Activated CD4-positive, alpha-beta memory T cell treated with anti-CD3 and anti-CD28 coated beads, Interleukin-2, amount 10 ng/mL, durations not matched to agents 7 days and 5 days (primary cell): Measurements from ENCODE around the gene RRP8. TPM values are rescaled to one million over a fixed set of nuclear protein-coding genes. Genes with fewer than 3 reads are reported as not detected.

Experiments used
- CTCF ChIA-PET: fragments of 350-600 bp; sonication (Branson Sonifier 250); formaldehyde crosslinking; loops from one replicate; lab custom pipeline; 2021; ENCODE audit warnings: antibody characterized with exemption, inconsistent platforms; lab: Charles Lee
- POLR2A ChIA-PET: fragments of 350-600 bp; sonication (Branson Sonifier 250); formaldehyde crosslinking; loops from one replicate; lab custom pipeline; 2021; ENCODE audit warnings: antibody characterized with exemption; lab: Charles Lee
- DNase-seq: peaks from one replicate; pipeline ENCODE4 v3.0.0-alpha.2; 2020
- H3K27ac Mint-ChIP-seq: one replicate; pipeline ENCODE4 v1.8.0; 2021; ENCODE audit warnings: mild to moderate bottlenecking, mixed read lengths
- H3K27me3 Mint-ChIP-seq: one replicate; pipeline ENCODE4 v1.8.0; 2021; ENCODE audit warnings: mixed read lengths
- H3K36me3 Mint-ChIP-seq: one replicate; pipeline ENCODE4 v1.8.0; 2021; ENCODE audit warnings: low read depth, mixed read lengths
- H3K4me1 Mint-ChIP-seq: one replicate; pipeline ENCODE4 v1.8.0; 2021; ENCODE audit warnings: mixed read lengths
- H3K4me3 Mint-ChIP-seq: one replicate; pipeline ENCODE4 v1.8.0; 2021; ENCODE audit warnings: mild to moderate bottlenecking, mixed read lengths
- H3K9me3 Mint-ChIP-seq: one replicate; pipeline ENCODE4 v1.8.0; 2021; ENCODE audit warnings: mixed read lengths
- total RNA-seq, 2 experiments: library from RNA; stranded (reverse); gene quantifications; one replicate each; pipeline ENCODE4 v1.2.3, GENCODE V29; 2021

Gene RRP8
- total RNA-seq, 2 experiments from 2014 or later: 21.8 to 24.4 TPM

DNA sequence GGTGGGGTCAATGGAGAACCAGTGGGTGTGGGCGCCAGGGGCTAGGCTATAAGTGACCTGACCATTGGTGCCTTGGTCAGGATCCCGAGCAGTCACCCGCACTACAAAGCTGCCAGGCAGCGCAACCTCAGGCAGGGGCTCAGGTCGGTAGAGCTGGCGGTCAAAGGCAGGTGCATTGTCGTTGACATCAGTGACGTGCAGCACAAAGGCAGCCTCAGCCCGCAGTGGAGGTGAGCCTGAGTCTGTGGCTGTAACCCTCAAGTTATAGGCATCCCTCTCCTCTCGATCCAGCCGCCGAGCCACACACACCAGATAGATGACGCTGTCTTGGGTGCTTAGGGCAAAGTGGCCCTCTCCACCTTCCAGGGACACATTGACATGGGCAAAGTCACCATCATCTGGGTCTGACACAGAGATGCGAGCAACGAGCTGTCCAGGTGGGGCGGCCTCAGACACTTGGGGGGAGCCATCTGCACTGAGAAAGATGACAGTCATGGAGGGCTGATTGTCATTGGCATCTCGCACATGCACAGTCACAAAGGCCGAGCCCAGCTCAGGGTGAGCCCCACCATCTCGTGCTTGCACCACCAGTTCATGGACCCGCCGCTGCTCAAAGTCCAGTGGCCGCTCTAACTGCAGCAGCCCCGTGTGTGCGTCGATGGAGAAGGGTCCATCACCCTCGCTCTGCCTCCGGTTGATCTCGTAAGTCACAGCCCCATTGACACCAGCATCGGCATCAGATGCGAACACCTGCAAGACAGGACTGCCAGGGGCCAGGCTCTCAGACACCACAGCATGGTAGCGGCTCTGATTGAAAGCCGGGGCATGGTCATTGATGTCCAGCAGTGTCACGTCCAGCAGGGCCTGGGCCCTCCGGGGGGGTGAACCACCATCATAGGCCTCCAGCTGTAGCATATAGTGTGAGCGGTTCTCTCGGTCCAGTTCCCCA lies 36.9 kb upstream of the RRP8 start:
- Mint-ChIP-seq H3K4me1 (no peaks in the 10 kb centered on the region), H3K4me3 (no peak overlapping the region), H3K36me3 (no peaks in the 10 kb centered on the region), H3K27me3 (no peaks in the 10 kb centered on the region), H3K9me3 (no peaks in the 10 kb centered on the region), H3K27ac (no peak overlapping the region)
- DNase-seq: no peak
- CTCF ChIA-PET: no interaction called here
- POLR2A ChIA-PET: no interaction called here

DNA sequence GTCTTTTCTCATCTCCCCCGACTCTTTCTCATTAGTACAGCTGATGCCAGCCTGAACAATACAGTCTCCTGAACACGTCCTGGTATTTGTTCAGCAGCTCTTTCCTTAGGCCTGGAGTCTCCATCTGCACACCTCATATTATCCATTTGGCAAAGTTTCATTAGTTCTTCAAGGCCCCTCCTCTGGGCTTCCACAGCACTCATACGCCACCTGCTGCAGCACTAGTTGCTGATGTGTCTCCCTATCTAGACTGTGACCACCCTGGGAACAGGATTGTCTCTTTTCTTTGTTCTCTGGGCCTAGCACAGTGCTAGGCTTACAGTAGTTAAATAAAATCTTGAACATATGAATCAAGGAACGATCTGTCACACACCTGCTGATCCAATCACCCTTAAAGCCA lies 35.0 kb upstream of the RRP8 start:
- Mint-ChIP-seq H3K9me3 (no peaks in the 10 kb centered on the region), H3K27me3 (no peaks in the 10 kb centered on the region), H3K27ac (no peak overlapping the region), H3K36me3 (no peaks in the 10 kb centered on the region), H3K4me1 (no peaks in the 10 kb centered on the region), H3K4me3 (no peak overlapping the region)
- CTCF ChIA-PET: no interaction called here
- POLR2A ChIA-PET: interaction anchor here (1.2 kb wide), 1 partner anchor 45 kb away, joined by 4 read pairs; the partner anchor contains the start of gene MRPL17
- DNase-seq: no peak

DNA sequence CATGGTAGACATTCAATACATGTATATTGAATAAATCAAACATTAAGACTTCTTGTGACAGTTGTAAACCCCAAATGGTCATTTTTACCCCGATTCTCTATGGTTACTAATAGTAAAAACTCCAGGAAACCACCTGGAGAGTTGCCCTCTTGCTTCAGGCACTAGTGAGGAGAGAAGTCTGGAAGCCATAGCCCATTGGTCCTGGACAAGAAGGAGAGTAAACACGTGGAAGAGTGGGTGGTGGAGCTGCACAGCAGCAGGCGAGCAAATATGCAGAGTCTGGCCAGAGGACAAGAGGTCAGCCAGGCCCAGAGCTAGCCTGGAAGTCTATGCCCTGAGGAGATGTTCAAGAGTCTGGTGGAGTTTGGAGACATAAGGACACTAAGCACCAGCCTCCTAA lies 34.5 kb upstream of the RRP8 start:
- H3K9me3 Mint-ChIP-seq: no peaks in the 10 kb centered on the region
- ChIA-PET POLR2A (no interaction called here), CTCF (no interaction called here)

DNA sequence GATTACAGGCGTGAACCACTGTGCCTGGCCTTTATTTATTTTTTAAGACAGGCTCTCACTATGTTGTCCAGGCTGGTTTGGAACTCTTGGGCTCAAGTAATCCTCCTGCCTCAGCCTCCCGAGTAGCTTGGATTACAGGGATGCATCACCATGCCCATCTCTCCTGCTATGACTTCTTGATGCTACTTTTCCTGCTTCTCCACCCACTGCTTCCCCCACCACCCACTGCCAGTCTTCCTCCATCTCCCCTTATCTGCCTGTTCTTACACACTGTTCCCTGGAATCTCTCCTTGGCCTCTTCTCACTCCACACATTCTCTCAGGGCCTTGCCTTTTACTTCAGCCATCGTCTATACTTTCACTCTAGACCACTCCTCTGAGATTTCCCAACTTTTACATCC lies 33.1 kb upstream of the RRP8 start:
- no peaks in the 10 kb centered on the region for H3K36me3 Mint-ChIP-seq
- POLR2A ChIA-PET: no interaction called here
- no peak for DNase-seq
- CTCF ChIA-PET: no interaction called here
- H3K4me3 Mint-ChIP-seq: no peak overlapping the region
- no peaks in the 10 kb centered on the region for H3K9me3 Mint-ChIP-seq
- H3K4me1 Mint-ChIP-seq: peaks cover 4% of the 10 kb centered on the region
- H3K27me3 Mint-ChIP-seq: no peaks in the 10 kb centered on the region
- H3K27ac Mint-ChIP-seq: no peak overlapping the region

More for the DNA sequence above, 34.5 kb upstream of the RRP8 start:
- DNase-seq: no peak
- Mint-ChIP-seq H3K4me1 (no peaks in the 10 kb centered on the region), H3K36me3 (no peaks in the 10 kb centered on the region), H3K27ac (no peak overlapping the region), H3K27me3 (no peaks in the 10 kb centered on the region), H3K4me3 (no peak overlapping the region)

DNA sequence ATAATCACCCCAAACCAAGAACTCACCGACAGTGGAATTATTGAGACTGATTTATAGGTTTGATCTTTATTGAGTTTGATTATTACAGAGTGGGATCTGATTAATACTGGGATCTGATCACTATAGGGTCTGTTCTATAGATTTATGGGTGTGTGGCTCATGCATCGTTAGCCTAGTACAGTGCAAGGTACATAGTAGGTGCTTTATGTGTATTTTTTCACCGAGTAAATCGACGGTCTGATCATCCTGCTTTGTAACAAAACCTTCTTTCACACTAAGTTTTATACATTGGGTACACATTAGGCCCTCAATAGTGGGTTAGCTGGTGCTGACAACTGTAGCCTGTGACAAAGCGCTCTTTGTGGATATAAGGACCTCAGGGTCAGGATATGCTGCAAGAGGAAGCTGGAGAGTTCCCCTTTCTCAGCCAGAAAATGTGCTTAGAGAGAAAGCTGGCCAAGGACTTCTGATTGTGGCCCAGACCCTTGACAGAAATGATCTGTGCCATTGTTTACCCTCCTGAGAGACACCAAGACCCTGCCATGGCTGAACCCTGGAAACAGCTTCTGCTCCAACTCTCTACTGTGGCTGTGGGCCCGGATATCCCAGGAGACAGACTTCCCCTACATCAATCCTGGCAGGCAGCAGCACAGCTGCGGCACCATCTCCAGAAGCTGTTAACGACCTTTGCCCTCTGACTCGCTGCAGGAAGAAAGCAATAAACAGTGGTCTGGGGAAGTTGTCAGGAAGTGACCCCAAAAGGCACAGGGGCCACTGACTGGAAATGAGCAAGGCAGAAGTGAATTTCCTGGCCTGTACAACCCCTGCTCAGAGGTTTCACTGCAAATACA lies 31.9 kb upstream of the RRP8 start:
- no peaks in the 10 kb centered on the region for H3K36me3 Mint-ChIP-seq
- H3K9me3 Mint-ChIP-seq: no peaks in the 10 kb centered on the region
- no peaks in the 10 kb centered on the region for H3K27me3 Mint-ChIP-seq
- POLR2A ChIA-PET: no interaction called here
- CTCF ChIA-PET: no interaction called here
- no peak overlapping the region for H3K27ac Mint-ChIP-seq
- no peak overlapping the region for H3K4me3 Mint-ChIP-seq
- DNase-seq: no peak
- H3K4me1 Mint-ChIP-seq: peaks cover 4% of the 10 kb centered on the region

DNA sequence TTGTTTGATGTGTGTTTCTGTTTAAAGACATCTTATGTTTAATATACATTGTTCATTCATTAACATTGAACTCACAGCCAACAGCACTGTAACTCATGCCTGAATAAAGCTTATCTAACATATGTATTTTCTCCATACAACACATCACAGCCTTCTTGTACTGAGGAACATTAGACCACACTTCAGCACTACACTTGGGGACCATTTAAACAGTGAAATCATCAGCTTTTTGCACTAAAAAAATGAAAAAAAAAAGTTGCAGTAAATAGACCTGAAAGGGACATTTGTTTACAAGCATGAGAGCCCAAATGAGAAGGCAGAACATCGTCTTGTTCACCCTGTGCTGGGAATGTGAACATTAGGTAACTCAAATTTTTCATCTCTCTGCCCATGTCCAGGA lies 31.1 kb upstream of the RRP8 start:
- H3K4me3 Mint-ChIP-seq: no peak overlapping the region
- H3K27ac Mint-ChIP-seq: no peak overlapping the region
- ChIA-PET CTCF (no interaction called here), POLR2A (no interaction called here)
- DNase-seq: no peak
- H3K27me3 Mint-ChIP-seq: no peaks in the 10 kb centered on the region
- no peaks in the 10 kb centered on the region for H3K9me3 Mint-ChIP-seq
- H3K36me3 Mint-ChIP-seq: no peaks in the 10 kb centered on the region
- H3K4me1 Mint-ChIP-seq: peaks cover 4% of the 10 kb centered on the region

DNA sequence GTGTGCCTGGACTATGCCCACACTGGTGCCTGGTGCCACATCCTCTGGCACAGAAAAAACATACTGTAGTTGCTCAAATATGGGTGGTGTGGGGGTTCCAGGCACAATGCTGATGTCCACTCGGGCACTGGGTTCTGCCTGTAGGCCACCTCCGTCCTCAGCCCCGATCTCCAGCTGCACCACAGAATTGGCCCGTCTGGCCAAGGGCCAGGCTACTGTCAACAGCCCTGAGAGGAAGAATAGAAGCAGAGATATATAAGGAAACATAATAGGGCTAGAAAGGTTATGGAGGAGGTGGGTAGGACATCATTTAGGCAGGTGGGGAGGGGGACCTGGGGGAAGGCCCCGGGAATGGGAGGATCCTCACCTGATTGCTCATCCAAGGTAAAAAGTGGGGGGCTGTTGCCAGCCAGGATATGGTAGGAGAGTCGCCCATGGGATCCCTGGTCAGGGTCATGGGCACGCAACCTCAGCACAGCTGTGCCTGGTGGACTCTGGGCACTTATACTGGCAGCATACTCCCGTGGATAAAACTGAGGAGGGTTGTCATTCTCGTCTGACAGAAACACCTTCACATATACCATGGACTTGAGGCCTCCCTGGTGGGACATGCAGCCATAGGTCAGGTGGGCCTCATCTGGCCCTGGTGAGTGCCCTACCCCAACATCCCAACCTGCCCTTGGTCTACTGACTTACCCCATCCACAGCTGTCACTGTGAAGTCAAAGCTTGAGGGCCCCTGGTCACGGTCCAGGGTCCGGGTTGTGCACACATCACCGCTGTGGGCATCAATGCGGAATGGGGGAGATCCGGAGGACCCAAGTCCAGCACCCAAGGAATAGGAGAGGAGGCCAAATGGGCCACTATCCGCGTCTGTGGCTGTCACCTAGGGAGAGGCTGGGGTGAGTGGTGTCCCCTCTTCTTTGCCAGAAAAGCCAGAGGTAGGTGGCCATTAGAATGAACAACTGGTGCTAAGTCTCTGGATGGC lies 30.3 kb upstream of the RRP8 start:
- Mint-ChIP-seq H3K27ac (no peak overlapping the region), H3K27me3 (no peaks in the 10 kb centered on the region), H3K36me3 (no peaks in the 10 kb centered on the region), H3K4me1 (peaks cover 4% of the 10 kb centered on the region), H3K9me3 (no peaks in the 10 kb centered on the region), H3K4me3 (no peak overlapping the region)
- CTCF ChIA-PET: no interaction called here
- no peak for DNase-seq
- POLR2A ChIA-PET: no interaction called here

DNA sequence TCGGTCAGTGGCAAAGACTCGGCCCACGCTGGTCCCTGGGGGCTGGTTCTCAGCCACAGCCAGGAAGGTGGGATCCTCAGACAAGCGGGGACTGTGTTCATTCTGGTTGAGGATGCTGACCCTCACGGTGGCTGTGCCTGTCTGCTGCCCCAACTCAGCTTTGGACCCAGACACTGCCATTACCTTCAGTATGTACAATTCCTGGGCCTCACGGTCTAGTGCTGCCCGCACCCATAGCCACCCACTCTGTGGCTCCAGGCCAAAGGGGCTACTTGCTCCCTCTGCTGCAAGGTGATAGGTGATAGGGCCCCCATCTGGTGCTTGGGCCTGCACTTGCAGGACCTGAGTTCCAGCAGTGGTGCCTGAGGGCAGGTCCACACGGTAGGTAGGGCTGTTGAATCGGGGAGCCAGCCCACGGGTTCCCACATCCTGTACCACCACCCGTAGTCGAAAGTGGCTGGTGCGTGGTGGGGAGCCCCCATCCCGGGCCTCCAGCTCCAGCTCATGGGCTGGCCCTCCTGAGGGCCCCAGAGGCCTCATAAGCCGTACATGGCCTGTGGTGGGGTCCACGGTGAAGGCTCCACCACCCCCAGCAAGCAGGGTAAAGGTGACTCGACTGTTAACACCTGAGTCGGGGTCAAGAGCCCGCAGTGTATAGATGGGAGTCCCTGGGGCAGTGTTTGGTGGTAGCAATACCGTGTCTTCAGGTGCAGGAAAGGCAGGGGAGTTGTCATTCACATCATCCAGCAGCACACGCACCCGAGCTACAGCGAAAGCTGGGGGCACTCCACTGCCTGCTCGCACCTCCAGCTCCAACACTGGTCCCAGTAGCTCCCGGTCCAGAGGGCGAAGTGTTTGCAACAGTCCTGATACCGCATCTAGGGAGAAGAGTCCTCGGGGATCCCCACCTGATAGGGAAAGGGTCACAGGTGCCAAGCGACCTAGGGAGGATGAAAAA lies 29.0 kb upstream of the RRP8 start:
- POLR2A ChIA-PET: no interaction called here

DNA sequence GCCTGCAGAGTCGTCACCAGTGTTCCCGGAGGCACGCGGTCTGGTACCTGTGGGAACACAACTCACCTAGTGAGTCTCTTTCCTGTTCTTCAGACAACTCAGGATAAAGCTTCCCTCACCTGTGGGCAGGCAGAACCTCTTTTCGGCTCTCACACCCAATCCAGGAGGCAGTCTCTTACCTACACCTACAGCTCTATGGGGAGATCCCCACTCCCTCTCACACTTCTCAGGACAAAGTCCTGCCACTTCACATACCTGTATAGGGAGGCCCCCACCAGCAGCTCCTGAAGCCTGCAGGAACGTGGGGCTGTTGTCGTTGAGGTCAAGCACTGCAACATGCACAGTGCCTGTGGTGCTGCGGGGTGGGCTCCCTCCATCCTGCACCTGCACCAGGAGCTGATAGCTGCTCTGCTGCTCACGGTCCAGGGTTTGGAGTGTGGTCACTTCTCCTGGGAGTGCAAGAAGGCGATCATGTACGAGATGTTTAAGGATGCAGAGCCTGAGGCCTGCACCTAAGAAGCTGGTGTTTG lies 28.0 kb upstream of the RRP8 start:
- DNase-seq: no peak
- Mint-ChIP-seq H3K4me1 (peaks cover 23% of the 10 kb centered on the region), H3K27ac (no peak overlapping the region), H3K36me3 (no peaks in the 10 kb centered on the region), H3K27me3 (no peaks in the 10 kb centered on the region), H3K9me3 (no peaks in the 10 kb centered on the region), H3K4me3 (no peak overlapping the region)
- ChIA-PET POLR2A (interaction anchor here (1.0 kb wide), 1 partner anchor 12 kb away, joined by 3 read pairs; the partner anchor contains the start of gene TPP1), CTCF (interaction anchor here (0.9 to 1.5 kb wide), 3 partner anchors 10 to 52 kb away, joined by 3 to 4 read pairs (median 3); partner anchors contain the start of genes MRPL17 and TPP1)

More for the DNA sequence above, 29.0 kb upstream of the RRP8 start:
- DNase-seq: no peak
- H3K27me3 Mint-ChIP-seq: no peaks in the 10 kb centered on the region
- H3K27ac Mint-ChIP-seq: no peak overlapping the region
- no peak overlapping the region for H3K4me3 Mint-ChIP-seq
- CTCF ChIA-PET: no interaction called here
- no peaks in the 10 kb centered on the region for H3K36me3 Mint-ChIP-seq
- no peaks in the 10 kb centered on the region for H3K9me3 Mint-ChIP-seq
- peaks cover 14% of the 10 kb centered on the region for H3K4me1 Mint-ChIP-seq

DNA sequence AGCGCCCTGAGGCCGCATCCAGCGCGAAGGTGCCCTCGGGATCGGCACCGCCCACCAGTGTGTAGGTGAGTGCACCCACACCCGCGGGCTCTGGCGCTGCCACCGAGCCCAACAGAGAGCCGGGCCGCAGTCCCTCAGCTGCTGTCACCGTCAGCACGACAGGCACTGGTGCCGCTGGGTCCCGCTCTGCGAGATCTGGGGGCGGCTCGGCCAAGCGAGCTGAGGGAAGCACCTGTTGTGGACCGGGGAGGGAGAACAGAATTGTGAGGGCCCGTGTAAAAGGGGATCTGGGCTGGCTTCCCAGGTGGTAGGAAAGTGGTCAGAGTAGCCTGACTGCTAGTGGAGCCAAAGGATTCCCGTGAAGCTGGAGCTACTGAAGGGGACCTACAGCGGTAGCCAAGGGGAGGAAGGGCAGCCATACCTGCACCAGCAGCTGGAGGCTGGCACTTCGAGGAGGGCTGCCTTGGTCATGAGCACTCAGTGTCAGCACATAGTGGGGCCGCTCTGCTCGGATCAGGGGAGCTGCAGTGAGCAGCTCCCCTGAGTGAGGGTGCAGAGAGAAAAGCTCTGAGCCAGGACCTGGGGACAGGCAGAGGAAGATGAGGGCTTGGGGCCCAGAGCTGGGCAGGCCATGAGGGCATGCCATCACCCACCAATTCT lies 27.3 kb upstream of the RRP8 start:
- Mint-ChIP-seq H3K9me3 (no peaks in the 10 kb centered on the region), H3K27ac (no peak overlapping the region), H3K4me1 (peaks cover 24% of the 10 kb centered on the region), H3K27me3 (no peaks in the 10 kb centered on the region), H3K36me3 (no peaks in the 10 kb centered on the region), H3K4me3 (no peak overlapping the region)
- CTCF ChIA-PET: interaction anchor here (0.9 to 1.5 kb wide), 3 partner anchors 9 to 52 kb away, joined by 3 to 4 read pairs (median 3); partner anchors contain the start of genes MRPL17 and TPP1
- DNase-seq: no peak
- POLR2A ChIA-PET: interaction anchor here (1.0 kb wide), 1 partner anchor 11 kb away, joined by 3 read pairs; the partner anchor contains the start of gene TPP1
